Astrocyte (in vitro differentiated cells and primary cell): ENCODE results near the gene SCAPER.

Experiments
- CTCF ChIP-seq: IDR thresholded peaks from 2 replicates; pipeline ENCODE4 v1.5.1; 2011; ENCODE audit warnings: low read depth, mild to moderate bottlenecking, inconsistent platforms, low read length, moderate library complexity; ENCODE audit not compliant: insufficient read depth
- EZH2 ChIP-seq: IDR thresholded peaks from 2 replicates; pipeline ENCODE4 v1.6.1; 2012; ENCODE audit warnings: mild to moderate bottlenecking, low read length, inconsistent platforms; ENCODE audit not compliant: insufficient read depth

- TF ChIP-seq CTCF (no peak), EZH2 (no peak)
Observed at GRCh38 chr15:76575274-76575673, 329.9 kb downstream of the SCAPER start.
